Measurements from ENCODE around the gene CDC25C. TPM values are rescaled to one million over a fixed set of nuclear protein-coding genes. Genes with fewer than 3 reads are reported as not detected.

The CDC25C gene
- total and polyA plus RNA-seq, 9 of the 15 experiments (the other 6 are each of a cell fraction or from before 2014, with no cell fraction given), result 19.1 to 63.7 (median 31.9) TPM

GRCh38 chr5:138352722-138353559 is 21.3 kb upstream of the CDC25C start (continued):
- no peak for TF ChIP-seq ZNF408 (CRISPR knock-in tag; IDR thresholded peaks at IDR 0.05; ENCODE audit: low read depth)
- no peak for TF ChIP-seq ETV5 (CRISPR knock-in tag; IDR thresholded peaks at IDR 0.05; ENCODE audit: low read depth)
- TF ChIP-seq ZNF23 (CRISPR knock-in tag; IDR thresholded peaks at IDR 0.05), result no peak
- no peak for TF ChIP-seq SREBF1 (IDR thresholded peaks at IDR 0.05; ENCODE audit: borderline replicate concordance, low read depth, low read length)
- no peak for TF ChIP-seq RAD51 (IDR thresholded peaks at IDR 0.05; ENCODE audit: borderline replicate concordance, low read depth)
- TF ChIP-seq ZFPM2 (CRISPR knock-in tag; IDR thresholded peaks at IDR 0.05), result no peak
- no peak for TF ChIP-seq JUNB (CRISPR knock-in tag; conservative IDR thresholded peaks at IDR 0.05)
- no peak for TF ChIP-seq MCM7 (IDR thresholded peaks at IDR 0.05)
- no peak for TF ChIP-seq ZNF431 (CRISPR knock-in tag; IDR thresholded peaks at IDR 0.05)
- TF ChIP-seq ZNF707 (CRISPR knock-in tag; conservative IDR thresholded peaks at IDR 0.05), result no peak
- no peak for TF ChIP-seq HNRNPLL (IDR thresholded peaks at IDR 0.05; ENCODE audit: low read depth, low read length, poor library complexity, severe bottlenecking)
- no peak for TF ChIP-seq ZNF280A (IDR thresholded peaks at IDR 0.05; ENCODE audit: low read depth, partially characterized antibody)
- TF ChIP-seq ZNF76 (CRISPR knock-in tag; IDR thresholded peaks at IDR 0.05; ENCODE audit: borderline replicate concordance), result no peak
- no peak for TF ChIP-seq SAFB (IDR thresholded peaks at IDR 0.05; ENCODE audit: borderline replicate concordance, low read depth, low read length)
- no peak for TF ChIP-seq BRD9 (IDR thresholded peaks at IDR 0.05; ENCODE audit: low read depth, partially characterized antibody)
- TF ChIP-seq POLR2A (conservative IDR thresholded peaks at IDR 0.05), result peak; percentile 65
- TF ChIP-seq SIN3B (IDR thresholded peaks at IDR 0.05; ENCODE audit: low read depth), result peak; percentile 46; the same call in 1 of the 2 replicates
- 0 out of 2 replicates have a peak, but pooled peaks have one; percentile 37 for TF ChIP-seq SP1 (CRISPR knock-in tag; IDR thresholded peaks at IDR 0.05)
- TF ChIP-seq, protein P1, sequence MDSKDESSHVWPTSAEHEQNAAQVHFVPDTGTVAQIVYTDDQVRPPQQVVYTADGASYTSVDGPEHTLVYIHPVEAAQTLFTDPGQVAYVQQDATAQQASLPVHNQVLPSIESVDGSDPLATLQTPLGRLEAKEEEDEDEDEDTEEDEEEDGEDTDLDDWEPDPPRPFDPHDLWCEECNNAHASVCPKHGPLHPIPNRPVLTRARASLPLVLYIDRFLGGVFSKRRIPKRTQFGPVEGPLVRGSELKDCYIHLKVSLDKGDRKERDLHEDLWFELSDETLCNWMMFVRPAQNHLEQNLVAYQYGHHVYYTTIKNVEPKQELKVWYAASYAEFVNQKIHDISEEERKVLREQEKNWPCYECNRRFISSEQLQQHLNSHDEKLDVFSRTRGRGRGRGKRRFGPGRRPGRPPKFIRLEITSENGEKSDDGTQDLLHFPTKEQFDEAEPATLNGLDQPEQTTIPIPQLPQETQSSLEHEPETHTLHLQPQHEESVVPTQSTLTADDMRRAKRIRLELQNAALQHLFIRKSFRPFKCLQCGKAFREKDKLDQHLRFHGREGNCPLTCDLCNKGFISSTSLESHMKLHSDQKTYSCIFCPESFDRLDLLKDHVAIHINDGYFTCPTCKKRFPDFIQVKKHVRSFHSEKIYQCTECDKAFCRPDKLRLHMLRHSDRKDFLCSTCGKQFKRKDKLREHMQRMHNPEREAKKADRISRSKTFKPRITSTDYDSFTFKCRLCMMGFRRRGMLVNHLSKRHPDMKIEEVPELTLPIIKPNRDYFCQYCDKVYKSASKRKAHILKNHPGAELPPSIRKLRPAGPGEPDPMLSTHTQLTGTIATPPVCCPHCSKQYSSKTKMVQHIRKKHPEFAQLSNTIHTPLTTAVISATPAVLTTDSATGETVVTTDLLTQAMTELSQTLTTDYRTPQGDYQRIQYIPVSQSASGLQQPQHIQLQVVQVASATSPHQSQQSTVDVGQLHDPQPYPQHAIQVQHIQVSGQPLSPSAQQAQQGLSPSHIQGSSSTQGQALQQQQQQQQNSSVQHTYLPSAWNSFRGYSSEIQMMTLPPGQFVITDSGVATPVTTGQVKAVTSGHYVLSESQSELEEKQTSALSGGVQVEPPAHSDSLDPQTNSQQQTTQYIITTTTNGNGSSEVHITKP (IDR thresholded peaks at IDR 0.05; ENCODE audit: partially characterized antibody), result no peak
- TF ChIP-seq ZNF584 (CRISPR knock-in tag; IDR thresholded peaks at IDR 0.05; ENCODE audit: low read depth), result no peak
- no peak for TF ChIP-seq MCM2 (IDR thresholded peaks at IDR 0.05; ENCODE audit: low read depth)
- no peak for TF ChIP-seq TCF7L2 (IDR thresholded peaks at IDR 0.05; ENCODE audit: low read depth, low read length)
- no peak; the same call in none of the 2 replicates for TF ChIP-seq ADNP (tag; IDR thresholded peaks at IDR 0.05)
- no peak for TF ChIP-seq FOXM1 (IDR thresholded peaks at IDR 0.05; ENCODE audit: low read depth)
- peak; percentile 88; the same call in 1 of the 2 replicates for TF ChIP-seq FOXM1 (CRISPR knock-in tag; IDR thresholded peaks at IDR 0.05; ENCODE audit: low read depth)
- no peak for TF ChIP-seq SNIP1 (IDR thresholded peaks at IDR 0.05; ENCODE audit: low read depth)

Measured in K562 (cell line).